Activated T-helper 9 cell treated with anti-CD3 and anti-CD28 coated beads, Interleukin-2, amount 50 U/mL, for 16 hours (primary cell): ENCODE data around the gene INS.

Experiments used
- DNase-seq: peaks from one replicate; pipeline ENCODE4 v3.0.0-alpha.2; 2020; ENCODE audit warnings: low read depth

The INS gene

GRCh38 chr11:2144544-2145248 lies 16.3 kb downstream of the INS start:
- no peak for DNase-seq

- DNase-seq, result no peak
Observed at GRCh38 chr11:2143799-2144543, 17.0 kb downstream of the INS start.

GRCh38 chr11:2143477-2143798 lies 17.6 kb downstream of the INS start:
- no peak for DNase-seq

- DNase-seq, result no peak
Observed at GRCh38 chr11:2142762-2143202, 18.2 kb downstream of the INS start.

- DNase-seq, result no peak
Observed at GRCh38 chr11:2142300-2142759, 18.7 kb downstream of the INS start.

GRCh38 chr11:2140411-2141400 lies 20.3 kb downstream of the INS start:
- DNase-seq, result no peak

- DNase-seq, result no peak
Observed at GRCh38 chr11:2139621-2140337, 21.2 kb downstream of the INS start.

- no peak for DNase-seq
Observed at GRCh38 chr11:2139123-2139521, 21.9 kb downstream of the INS start, which contains the start of gene IGF2. IGF2 (minus strand) TSS chr11:2139389; CDS start chr11:2135523, 3,866 bp downstream.

GRCh38 chr11:2138431-2139122 lies 22.4 kb downstream of the INS start:
- DNase-seq, result no peak

- DNase-seq, result no peak
Observed at GRCh38 chr11:2138068-2138430, 23.0 kb downstream of the INS start.

- no peak for DNase-seq
Observed at GRCh38 chr11:2137202-2138067, 23.6 kb downstream of the INS start.

GRCh38 chr11:2136952-2137201 lies 24.1 kb downstream of the INS start:
- no peak for DNase-seq

- no peak for DNase-seq
Observed at GRCh38 chr11:2136209-2136951, 24.6 kb downstream of the INS start.

- DNase-seq, result no peak
Observed at GRCh38 chr11:2135648-2136201, 25.3 kb downstream of the INS start.

GRCh38 chr11:2135018-2135569 lies 25.9 kb downstream of the INS start:
- no peak for DNase-seq

GRCh38 chr11:2134022-2135010 lies 26.7 kb downstream of the INS start:
- no peak for DNase-seq

GRCh38 chr11:2133241-2134021 lies 27.6 kb downstream of the INS start:
- DNase-seq, result no peak
